CD4-positive, alpha-beta memory T cell (primary cell): Measurements from ENCODE around the gene ZNF710. TPM values are rescaled to one million over a fixed set of nuclear protein-coding genes. Genes with fewer than 3 reads are reported as not detected.

Experiments used
- CTCF ChIA-PET: fragments of 350-600 bp; sonication (Branson Sonifier 250); formaldehyde crosslinking; loops from one replicate; lab custom pipeline; 2021; ENCODE audit warnings: inconsistent platforms; ENCODE audit not compliant: partially characterized antibody; lab: Charles Lee
- POLR2A ChIA-PET: fragments of 350-600 bp; sonication (Branson Sonifier 250); formaldehyde crosslinking; loops from one replicate; lab custom pipeline; 2021; ENCODE audit not compliant: partially characterized antibody; lab: Charles Lee
- DNase-seq, 5 donors: peaks; one replicate each; pipeline versions ENCODE4 v3.0.0 to v3.0.0-alpha.2; 2020 to 2022; ENCODE audit warnings: mixed read lengths in 1 of 5
- H3K27ac ChIP-seq: one replicate; pipeline ENCODE4 v1.7.0; 2013; ENCODE audit warnings: low read depth, low read length
- H3K27me3 ChIP-seq: 2 replicates; pipeline ENCODE4 v1.7.0; 2013; ENCODE audit warnings: mild to moderate bottlenecking, low read length, moderate library complexity; ENCODE audit not compliant: insufficient read depth
- H3K36me3 ChIP-seq: 2 replicates; pipeline ENCODE4 v1.7.0; 2013; ENCODE audit warnings: mild to moderate bottlenecking, low read length, moderate library complexity; ENCODE audit not compliant: insufficient read depth
- H3K4me1 ChIP-seq: 2 replicates; pipeline ENCODE4 v1.7.0; 2013; ENCODE audit warnings: mild to moderate bottlenecking, low read length, moderate library complexity; ENCODE audit not compliant: insufficient read depth
- H3K4me3 ChIP-seq, 2 donors: one replicate each; pipeline ENCODE4 v1.7.0; 2013; ENCODE audit warnings: low read length in 2 of 2, mild to moderate bottlenecking in 1 of 2
- H3K9me3 ChIP-seq, 2 donors: one replicate each; pipeline ENCODE4 v1.7.0; 2013; ENCODE audit warnings: low read length in 2 of 2, control low read depth in 1 of 2; ENCODE audit not compliant: control insufficient read depth in 1 of 2
- H3K27ac Mint-ChIP-seq, 7 donors: one replicate each; pipeline ENCODE4 v1.8.0; 2020 to 2021; ENCODE audit warnings: mixed read lengths in 7 of 7, mild to moderate bottlenecking in 6 of 7, inconsistent platforms in 3 of 7, moderate library complexity in 3 of 7
- H3K27me3 Mint-ChIP-seq, 2 donors: one replicate each; pipeline ENCODE4 v1.8.0; 2020 to 2021; ENCODE audit warnings: mixed read lengths in 2 of 2
- H3K36me3 Mint-ChIP-seq, 2 donors: one replicate each; pipeline ENCODE4 v1.8.0; 2020 to 2021; ENCODE audit warnings: mixed read lengths in 2 of 2, inconsistent platforms in 1 of 2, mild to moderate bottlenecking in 1 of 2
- H3K4me1 Mint-ChIP-seq, 4 donors: one replicate each; pipeline ENCODE4 v1.8.0; 2020 to 2021; ENCODE audit warnings: mixed read lengths in 4 of 4, mild to moderate bottlenecking in 1 of 4
- H3K4me3 Mint-ChIP-seq, 8 donors: one replicate each; pipeline ENCODE4 v1.8.0; 2020 to 2021; ENCODE audit warnings: mixed read lengths in 8 of 8, mild to moderate bottlenecking in 7 of 8, moderate library complexity in 6 of 8, inconsistent platforms in 3 of 8
- H3K9me3 Mint-ChIP-seq, 8 donors: one replicate each; pipeline ENCODE4 v1.8.0; 2020 to 2021; ENCODE audit warnings: mixed read lengths in 8 of 8, mild to moderate bottlenecking in 5 of 8, inconsistent platforms in 3 of 8, moderate library complexity in 1 of 8
- intact Hi-C: fragments of 100-400 bp; cut with micrococcal nuclease; formaldehyde crosslinking; loops from one replicate; pipeline ENCODE4 v1.15.1; 2023
- polyA plus RNA-seq, 2 donors: library from polyadenylated mRNA; unstranded; fragments of 300-500 nt; fragmentation: Illumina TruSeq; gene quantifications; one replicate each; pipeline ENCODE4 v1.2.3, GENCODE V29; 2021
- total RNA-seq, 2 experiments: library from RNA; stranded (reverse); gene quantifications; one replicate each; pipeline ENCODE4 v1.2.3, GENCODE V29; 2021

The ZNF710 gene
- total and polyA plus RNA-seq, 4 experiments from 2014 or later: 0.10 to 19.7 (median 10.9) TPM

DNA sequence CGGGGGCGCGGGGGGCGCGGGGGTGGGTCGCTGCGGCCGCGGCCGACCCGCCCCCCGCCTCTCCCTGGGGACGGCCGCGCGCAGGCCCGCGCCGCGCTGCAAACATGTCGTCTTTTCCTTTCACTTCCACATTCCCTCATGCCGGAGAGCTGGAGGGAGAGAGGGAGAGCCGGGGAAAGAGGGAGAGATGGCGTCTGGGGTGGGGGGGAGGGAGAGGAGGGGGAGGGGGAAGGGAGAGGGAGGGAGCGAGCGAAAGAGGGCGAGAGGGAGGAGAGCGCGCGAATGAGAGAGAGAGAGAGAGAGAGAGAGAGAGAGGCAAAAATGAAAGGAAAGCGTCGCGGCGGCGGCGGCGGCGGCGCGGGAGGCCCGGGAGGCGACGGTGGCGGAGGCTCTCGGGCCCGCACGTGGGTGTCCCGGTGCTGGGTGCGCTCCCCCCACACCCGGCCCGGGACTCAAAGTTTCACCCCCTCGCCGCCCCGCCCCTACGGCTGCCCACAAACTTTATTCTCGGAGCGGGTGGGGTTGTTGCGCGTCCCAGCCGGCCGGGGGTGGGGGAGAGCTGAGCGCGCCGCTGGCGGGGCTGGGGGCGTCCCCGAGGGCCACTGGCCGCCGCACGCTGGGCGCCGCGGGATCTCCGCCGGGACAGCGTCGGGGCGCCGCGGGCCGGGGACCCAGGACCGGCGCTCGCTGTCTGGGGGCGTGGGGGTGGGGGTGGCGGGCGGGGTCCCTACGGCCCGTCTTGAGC is 731 bp downstream of the ZNF710 start:
- Histone ChIP-seq H3K36me3 (no peaks in the 10 kb centered on the region), H3K9me3 (no peaks in the 10 kb centered on the region), H3K4me3 (peak overlapping the region in 1 of 2 donors; percentile 47), H3K4me1 (peaks cover 66% of the 10 kb centered on the region), H3K27ac (peak overlapping the region; percentile 61), H3K27me3 (no peaks in the 10 kb centered on the region)
- peaks cover 30 to 70% (median 53%) of the 10 kb centered on the region in 4 donors for H3K4me1 Mint-ChIP-seq
- H3K27ac Mint-ChIP-seq: peak overlapping the region; percentile 86 to 98 (median 94)
- H3K36me3 Mint-ChIP-seq: peaks cover 0 to 8% of the 10 kb centered on the region in 2 donors
- peak overlapping the region; percentile 82 to 96 (median 89) for H3K4me3 Mint-ChIP-seq
- H3K9me3 Mint-ChIP-seq: peaks cover 0 to 5% (median 0%) of the 10 kb centered on the region in 8 donors
- ChIA-PET CTCF (interaction anchor here (1.2 to 4.6 kb wide), 4 partner anchors 9 to 74 kb away, joined by 3 to 19 read pairs (median 4); no protein-coding TSS in a partner anchor), POLR2A (interaction anchor here (0.9 to 4.9 kb wide), 17 partner anchors 11 to 108 kb away, joined by 3 to 40 read pairs (median 4); partner anchors contain the start of genes AP3S2 and IDH2)
- no peaks in the 10 kb centered on the region for H3K27me3 Mint-ChIP-seq
- intact Hi-C loops: loop anchor here (1.0 to 2.0 kb wide), 2 partner anchors 11 to 69 kb away; no protein-coding TSS in a partner anchor
- DNase-seq: peak; percentile 71 to 76 (median 76)

DNA sequence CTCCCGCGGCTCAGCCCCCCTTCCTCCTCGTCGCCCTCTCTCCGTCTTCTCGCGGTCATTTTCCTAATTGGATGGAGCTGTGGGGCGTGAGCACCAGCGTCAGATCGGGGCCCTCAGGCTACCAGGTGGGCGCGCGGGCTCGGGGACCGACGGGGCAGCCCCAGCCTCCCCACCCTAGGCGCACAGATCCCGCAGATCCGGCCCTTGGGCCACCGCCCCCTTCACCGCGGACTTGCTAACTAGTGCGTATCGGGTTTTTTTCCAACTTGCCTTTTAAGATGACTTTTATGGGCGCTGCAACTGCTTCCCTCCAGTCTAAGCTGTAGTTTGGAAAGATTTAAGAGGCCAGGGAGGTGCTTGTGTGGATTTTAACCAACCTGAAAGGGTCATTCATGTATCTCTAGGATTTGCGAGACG is 1.3 kb downstream of the ZNF710 start:
- H3K9me3 ChIP-seq: no peaks in the 10 kb centered on the region
- ChIA-PET CTCF (interaction anchor here (0.7 to 4.6 kb wide), 5 partner anchors 8 to 73 kb away, joined by 3 to 19 read pairs (median 3); no protein-coding TSS in a partner anchor), POLR2A (interaction anchor here (0.9 to 4.9 kb wide), 14 partner anchors 10 to 108 kb away, joined by 3 to 40 read pairs (median 4); partner anchors contain the start of genes AP3S2 and IDH2)
- H3K27ac ChIP-seq: peak overlapping the region; percentile 61
- DNase-seq: peak in 4 of 5 donors; percentile 27 to 68 (median 31)
- intact Hi-C loops: loop anchor here (1.0 to 2.0 kb wide), 2 partner anchors 11 to 68 kb away; no protein-coding TSS in a partner anchor
- Mint-ChIP-seq H3K36me3 (peaks cover 0 to 8% of the 10 kb centered on the region in 2 donors), H3K4me3 (peak overlapping the region; percentile 82 to 90 (median 86)), H3K9me3 (peaks cover 0 to 5% (median 0%) of the 10 kb centered on the region in 8 donors), H3K4me1 (peaks cover 35 to 72% (median 59%) of the 10 kb centered on the region in 4 donors), H3K27me3 (no peaks in the 10 kb centered on the region), H3K27ac (peak overlapping the region; percentile 73 to 96 (median 91))
- peak overlapping the region in 1 of 2 donors; percentile 47 for H3K4me3 ChIP-seq
- H3K36me3 ChIP-seq: no peaks in the 10 kb centered on the region
- no peaks in the 10 kb centered on the region for H3K27me3 ChIP-seq
- peaks cover 72% of the 10 kb centered on the region for H3K4me1 ChIP-seq

DNA sequence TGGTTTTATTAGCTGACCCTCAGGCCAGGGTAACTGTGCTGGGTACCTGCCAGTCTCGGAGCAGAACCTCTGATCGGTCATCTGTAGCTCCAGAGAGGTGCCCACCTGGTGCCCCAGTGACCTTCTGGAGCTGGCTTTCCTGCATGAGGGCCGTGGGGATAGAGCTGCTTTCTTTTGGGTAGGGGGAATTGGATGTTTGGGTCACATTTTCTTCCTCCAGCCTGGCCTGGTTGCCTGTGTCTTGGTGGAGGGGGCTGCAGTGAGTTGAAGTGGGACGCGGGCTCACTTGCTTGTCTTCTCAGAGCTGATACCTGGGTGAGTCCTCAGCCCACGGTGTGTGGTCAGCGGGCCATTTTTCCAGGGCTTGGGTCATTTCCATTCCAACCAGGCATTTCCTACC is 2.6 kb downstream of the ZNF710 start:
- ChIA-PET CTCF (interaction anchor here (0.6 to 4.6 kb wide), 3 partner anchors 10 to 67 kb away, joined by 3 to 19 read pairs (median 3); no protein-coding TSS in a partner anchor), POLR2A (interaction anchor here (0.6 to 3.3 kb wide), 7 partner anchors 9 to 110 kb away, joined by 3 to 13 read pairs (median 5); partner anchors contain the start of genes AP3S2 and IDH2)
- Histone ChIP-seq H3K27me3 (no peaks in the 10 kb centered on the region), H3K4me1 (peaks cover 74% of the 10 kb centered on the region), H3K36me3 (no peaks in the 10 kb centered on the region), H3K9me3 (no peaks in the 10 kb centered on the region), H3K4me3 (no peak overlapping the region), H3K27ac (no peak overlapping the region)
- H3K4me3 Mint-ChIP-seq: peak overlapping the region; percentile 33 to 89 (median 84)
- peaks cover 43 to 81% (median 66%) of the 10 kb centered on the region in 4 donors for H3K4me1 Mint-ChIP-seq
- H3K27me3 Mint-ChIP-seq: no peaks in the 10 kb centered on the region
- H3K9me3 Mint-ChIP-seq: peaks cover 0 to 5% (median 0%) of the 10 kb centered on the region in 8 donors
- intact Hi-C loops: loop anchor here (2.0 kb wide), 1 partner anchor 67 kb away; no protein-coding TSS in a partner anchor
- no peak for DNase-seq
- H3K36me3 Mint-ChIP-seq: peaks cover 0 to 8% of the 10 kb centered on the region in 2 donors
- peak overlapping the region; percentile 69 to 93 (median 77) for H3K27ac Mint-ChIP-seq

DNA sequence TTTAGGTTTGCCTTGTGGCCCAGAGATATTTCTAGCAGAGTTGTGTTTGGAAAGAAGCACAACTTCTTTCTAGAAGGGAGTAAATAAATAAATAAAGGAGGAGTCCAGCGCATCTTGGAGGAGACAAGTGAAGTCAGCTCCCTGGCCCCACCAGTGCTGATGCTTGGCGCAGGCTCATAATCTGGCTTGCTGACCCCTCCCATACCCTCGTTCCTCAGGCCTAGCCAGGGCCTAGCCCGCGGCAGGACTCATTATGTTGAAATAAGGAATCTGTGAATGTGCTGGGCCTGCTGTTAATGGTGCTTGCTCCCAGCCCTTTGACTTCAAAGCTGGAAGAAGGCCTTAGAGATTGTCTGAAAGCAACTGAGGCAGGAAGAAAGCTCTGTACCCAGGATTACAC is 3.1 kb downstream of the ZNF710 start:
- ChIA-PET POLR2A (interaction anchor here (0.6 to 3.3 kb wide), 5 partner anchors 9 to 110 kb away, joined by 3 to 13 read pairs (median 10); partner anchors contain the start of gene AP3S2), CTCF (interaction anchor here (0.6 to 4.6 kb wide), 3 partner anchors 9 to 67 kb away, joined by 3 to 19 read pairs (median 3); no protein-coding TSS in a partner anchor)
- Mint-ChIP-seq H3K9me3 (peaks cover 0 to 5% (median 0%) of the 10 kb centered on the region in 8 donors), H3K27me3 (no peaks in the 10 kb centered on the region), H3K27ac (peak overlapping the region; percentile 73 to 93 (median 84)), H3K4me3 (peak overlapping the region in 6 of 8 donors; percentile 26 to 89 (median 54)), H3K4me1 (peaks cover 43 to 81% (median 67%) of the 10 kb centered on the region in 4 donors), H3K36me3 (peaks cover 0 to 8% of the 10 kb centered on the region in 2 donors)
- no peak for DNase-seq
- Histone ChIP-seq H3K4me1 (peaks cover 74% of the 10 kb centered on the region), H3K36me3 (no peaks in the 10 kb centered on the region), H3K9me3 (no peaks in the 10 kb centered on the region), H3K27ac (no peak overlapping the region), H3K27me3 (no peaks in the 10 kb centered on the region), H3K4me3 (no peak overlapping the region)
- intact Hi-C loops: no loop called here

DNA sequence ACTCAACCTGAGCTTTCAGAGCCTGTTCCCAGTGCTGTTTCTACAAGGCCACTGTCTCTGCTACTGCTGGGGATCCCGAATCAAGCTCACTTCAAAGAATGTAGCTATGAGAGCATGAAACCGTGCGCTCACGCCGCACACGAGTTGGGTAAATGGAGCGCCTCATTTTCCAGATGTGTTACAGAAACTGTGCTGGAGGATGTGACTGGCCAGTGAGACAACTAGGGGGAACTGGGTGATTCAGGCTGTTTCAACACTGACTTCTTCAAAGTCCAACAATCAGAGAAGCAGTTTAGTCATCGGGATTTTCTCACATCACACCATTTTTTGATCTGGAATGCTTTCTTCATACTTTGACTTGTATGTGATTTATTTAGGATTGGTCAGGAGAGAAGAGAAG is 3.5 kb downstream of the ZNF710 start:
- Histone ChIP-seq H3K4me1 (peaks cover 74% of the 10 kb centered on the region), H3K36me3 (no peaks in the 10 kb centered on the region), H3K27me3 (no peaks in the 10 kb centered on the region), H3K9me3 (no peaks in the 10 kb centered on the region), H3K4me3 (no peak overlapping the region), H3K27ac (no peak overlapping the region)
- intact Hi-C loops: no loop called here
- DNase-seq: no peak
- Mint-ChIP-seq H3K9me3 (peaks cover 0 to 5% (median 0%) of the 10 kb centered on the region in 8 donors), H3K27me3 (no peaks in the 10 kb centered on the region), H3K4me1 (peaks cover 47 to 81% (median 69%) of the 10 kb centered on the region in 4 donors), H3K4me3 (peak overlapping the region in 4 of 8 donors; percentile 14 to 59 (median 34)), H3K27ac (peak overlapping the region; percentile 32 to 91 (median 83)), H3K36me3 (peaks cover 0 to 8% of the 10 kb centered on the region in 2 donors)
- CTCF ChIA-PET: interaction anchor here (4.6 kb wide), 1 partner anchor 66 kb away, joined by 19 read pairs; no protein-coding TSS in a partner anchor
- POLR2A ChIA-PET: interaction anchor here (1.1 to 3.3 kb wide), 5 partner anchors 8 to 111 kb away, joined by 4 to 13 read pairs (median 10); partner anchors contain the start of gene AP3S2

DNA sequence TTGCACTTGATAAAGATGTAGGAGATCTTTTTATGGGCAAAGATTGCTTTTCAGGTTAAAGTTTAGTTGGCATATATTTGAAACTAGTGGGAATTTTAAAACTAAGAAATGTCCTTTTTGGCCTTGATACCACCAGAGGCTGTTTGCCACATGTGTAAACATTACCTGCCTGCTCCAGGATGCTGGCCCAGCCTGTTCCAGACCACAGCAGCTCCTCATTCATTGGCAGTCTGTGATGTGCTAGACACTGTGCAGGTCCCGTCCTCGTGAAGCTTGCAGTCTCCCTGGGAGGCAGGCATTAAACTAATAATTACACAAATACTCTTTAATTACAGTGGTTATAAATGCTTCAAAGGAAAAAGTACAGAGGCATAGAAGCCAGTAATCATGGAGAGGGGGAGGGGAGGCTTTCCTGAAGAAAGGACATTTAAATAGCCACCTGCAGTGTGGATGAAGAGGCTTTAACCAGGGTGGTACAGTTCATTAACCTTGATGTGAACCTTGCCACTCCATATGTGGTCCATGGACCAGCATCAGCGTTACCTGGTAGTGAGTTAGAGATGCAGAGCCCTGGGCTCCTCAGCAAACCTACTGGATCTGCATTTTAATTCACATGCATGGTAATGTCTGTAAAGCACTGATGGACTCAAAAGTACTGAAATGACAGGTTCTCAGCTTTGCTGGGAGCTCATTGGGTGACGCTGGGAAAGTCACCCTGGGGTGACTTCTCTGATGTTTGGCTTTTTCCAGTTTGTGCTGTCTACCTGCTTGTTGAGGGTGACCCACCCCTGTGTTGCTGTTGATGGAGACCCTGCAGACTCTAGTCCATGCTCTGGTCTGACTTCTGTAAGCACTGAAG is 5.3 kb downstream of the ZNF710 start:
- peaks cover 50 to 80% (median 67%) of the 10 kb centered on the region in 4 donors for H3K4me1 Mint-ChIP-seq
- CTCF ChIA-PET: interaction anchor here (1.0 kb wide), 1 partner anchor 10 kb away, joined by 4 read pairs; no protein-coding TSS in a partner anchor
- Histone ChIP-seq H3K9me3 (no peaks in the 10 kb centered on the region), H3K4me3 (no peak overlapping the region), H3K27me3 (no peaks in the 10 kb centered on the region), H3K4me1 (peaks cover 74% of the 10 kb centered on the region), H3K27ac (no peak overlapping the region), H3K36me3 (no peaks in the 10 kb centered on the region)
- no peak for DNase-seq
- peak overlapping the region in 1 of 8 donors; percentile 25 for H3K4me3 Mint-ChIP-seq
- intact Hi-C loops: no loop called here
- H3K27me3 Mint-ChIP-seq: no peaks in the 10 kb centered on the region
- POLR2A ChIA-PET: interaction anchor here (0.9 to 1.2 kb wide), 2 partner anchors 10 to 11 kb away, joined by 4 read pairs; no protein-coding TSS in a partner anchor
- H3K9me3 Mint-ChIP-seq: peaks cover 0 to 2% (median 0%) of the 10 kb centered on the region in 8 donors
- peak overlapping the region; percentile 25 to 91 (median 70) for H3K27ac Mint-ChIP-seq
- peaks cover 0 to 3% of the 10 kb centered on the region in 2 donors for H3K36me3 Mint-ChIP-seq
